Measurements from ENCODE around the gene IER3IP1. TPM values are rescaled to one million over a fixed set of nuclear protein-coding genes. Genes with fewer than 3 reads are reported as not detected.

The IER3IP1 gene
- total RNA-seq, 1 experiment from 2014 or later: 7.6 TPM

GRCh38 chr18:47180765-47181164 lies 4.6 kb upstream of the IER3IP1 start:
- no peak for DNase-seq
- Histone ChIP-seq H4K8ac (replicated peaks; ENCODE audit: insufficient read length, low read depth, low read length) (no peak overlapping the region), H3K79me2 (ENCODE audit: insufficient read depth, low read length) (no peaks in the 10 kb centered on the region), H3K79me1 (ENCODE audit: insufficient read depth, low read depth, low read length, poor library complexity, severe bottlenecking) (no peaks in the 10 kb centered on the region), H2BK5ac (ENCODE audit: insufficient read length, low read length) (no peak overlapping the region), H3K4me1 (ENCODE audit: insufficient read depth, low read length) (no peaks in the 10 kb centered on the region), H3K4ac (ENCODE audit: low read depth, low read length) (no peak overlapping the region), H4K91ac (ENCODE audit: insufficient read length, low read depth, low read length) (no peak overlapping the region), H3K56ac (ENCODE audit: insufficient read length, low read depth, low read length) (no peak overlapping the region), H3K9me3 (ENCODE audit: control insufficient read depth, low read depth, low read length) (peaks cover 13% of the 10 kb centered on the region), H3K23me2 (ENCODE audit: insufficient read length, low read depth, low read length, poor library complexity, severe bottlenecking) (no peaks in the 10 kb centered on the region), H3K23ac (ENCODE audit: insufficient read length, low read depth, low read length) (no peak overlapping the region), H3K14ac (ENCODE audit: insufficient read depth, low read length) (no peak overlapping the region), H4K5ac (ENCODE audit: insufficient read length, low read depth, low read length) (no peak overlapping the region), H3K18ac (ENCODE audit: insufficient read length, low read depth, low read length) (no peak overlapping the region), H4K20me1 (ENCODE audit: control insufficient read depth, insufficient read depth, insufficient read length) (no peaks in the 10 kb centered on the region), H2AK5ac (ENCODE audit: insufficient read length, low read length) (no peak overlapping the region), H3K4me2 (ENCODE audit: insufficient read depth, insufficient read length, low read length) (no peak overlapping the region), H2BK15ac (ENCODE audit: low read depth, low read length) (no peak overlapping the region), H2AFZ (ENCODE audit: low read length) (no peak overlapping the region), H3T11ph (ENCODE audit: low read length) (no peak overlapping the region), H3K27ac (ENCODE audit: insufficient read length, low read depth, low read length) (no peak overlapping the region), H2BK120ac (ENCODE audit: low read depth, low read length, poor library complexity, severe bottlenecking) (no peak overlapping the region), H3K27me3 (ENCODE audit: insufficient read depth, low read length) (no peaks in the 10 kb centered on the region), H2BK12ac (ENCODE audit: insufficient read length, low read depth, low read length) (no peak overlapping the region), H3K9ac (ENCODE audit: extremely low read depth, insufficient read length, low read length) (no peak overlapping the region), H2BK20ac (ENCODE audit: low read depth, low read length, poor library complexity, severe bottlenecking) (no peak overlapping the region)
- WGBS (ENCODE audit: extremely low coverage, insufficient read length, low lambda C conversion rate): no CpG with 5 or more reads among the region's 3 CpGs
- Mint-ChIP-seq H3K36me3 (ENCODE audit: insufficient read depth in 1 of 3, low read depth in 3 of 3) (peaks cover 8 to 17% (median 13%) of the 10 kb centered on the region in 3 experiments), H3K27me3 (ENCODE audit: low read depth) (peaks cover 23% of the 10 kb centered on the region), H3K27ac (no peak overlapping the region), H3K4me3 (no peak overlapping the region), H3K9me3 (peaks cover 25 to 28% of the 10 kb centered on the region in 2 experiments), H3K4me1 (peaks cover 7 to 16% of the 10 kb centered on the region in 2 experiments)
- no peak for TF ChIP-seq CTCF (conservative IDR thresholded peaks at IDR 0.05)
